ACHN (cell line): ENCODE data around the gene LMAN1.
A peak's percentile ranks its signal among the peaks of the same experiment; 100 is the strongest.

Experiments
- DNase-seq: peaks from one replicate; pipeline ENCODE4 v3.0.0-alpha.2; 2015
- in situ Hi-C: cut with HindIII; loops from 2 replicates; pipeline ENCODE4 v1.10.0; 2017; ENCODE audit warnings: low sequenced_read_pairs, low pct_ligation_motif_present, low pct_unique_long_range_greater_than_20kb

Gene LMAN1

GRCh38 chr18:59311631-59312030, 47.4 kb downstream of the LMAN1 start:
- peak; percentile 22 for DNase-seq
- in situ Hi-C loops: no loop called here

GRCh38 chr18:59308938-59309260, 50.2 kb downstream of the LMAN1 start:
- no peak for DNase-seq
- in situ Hi-C loops: no loop called here

- in situ Hi-C loops: no loop called here
- peak; percentile 68 for DNase-seq
Measured at GRCh38 chr18:59308248-59308937, 50.7 kb downstream of the LMAN1 start.

GRCh38 chr18:59306640-59307039, 52.4 kb downstream of the LMAN1 start:
- no peak for DNase-seq
- in situ Hi-C loops: no loop called here

GRCh38 chr18:59305295-59305694, 53.8 kb downstream of the LMAN1 start:
- no peak for DNase-seq
- in situ Hi-C loops: no loop called here

GRCh38 chr18:59303656-59304195, 55.3 kb downstream of the LMAN1 start:
- in situ Hi-C loops: no loop called here
- no peak for DNase-seq

- DNase-seq: no peak
- in situ Hi-C loops: no loop called here
Measured at GRCh38 chr18:59303006-59303405, 56.1 kb downstream of the LMAN1 start.

GRCh38 chr18:59301929-59302328, 57.1 kb downstream of the LMAN1 start:
- in situ Hi-C loops: no loop called here
- no peak for DNase-seq

- in situ Hi-C loops: no loop called here
- DNase-seq: no peak
Measured at GRCh38 chr18:59300676-59301285, 58.3 kb downstream of the LMAN1 start.

GRCh38 chr18:59298871-59299270, 60.2 kb downstream of the LMAN1 start:
- no peak for DNase-seq
- in situ Hi-C loops: no loop called here

- in situ Hi-C loops: no loop called here
- no peak for DNase-seq
Measured at GRCh38 chr18:59293317-59293716, 65.7 kb downstream of the LMAN1 start.

- in situ Hi-C loops: no loop called here
- no peak for DNase-seq
Measured at GRCh38 chr18:59286341-59286740, 72.7 kb downstream of the LMAN1 start.

- no peak for DNase-seq
- in situ Hi-C loops: no loop called here
Measured at GRCh38 chr18:59282341-59282740, 76.7 kb downstream of the LMAN1 start.

GRCh38 chr18:59279722-59280121, 79.3 kb downstream of the LMAN1 start:
- in situ Hi-C loops: no loop called here
- DNase-seq: no peak

- DNase-seq: no peak
- in situ Hi-C loops: no loop called here
Measured at GRCh38 chr18:59279193-59279592, 79.9 kb downstream of the LMAN1 start.

- in situ Hi-C loops: no loop called here
- DNase-seq: no peak
Measured at GRCh38 chr18:59278793-59279192, 80.3 kb downstream of the LMAN1 start.
